ENCODE data around the gene RGS21.

RGS21 gene

GRCh38 chr1:192342842-192343241 lies 26.1 kb downstream of the RGS21 start:
- Histone ChIP-seq H3K27me3 (ENCODE audit: control insufficient read depth, insufficient read depth, low read length) (no peaks in the 10 kb centered on the region), H3K9me3 (ENCODE audit: control insufficient read depth, insufficient read depth, low read depth, low read length) (0 out of 2 replicates have a peak, but pooled peaks cover 4% of the 10 kb centered on the region), H3K4me3 (ENCODE audit: low read depth, low read length) (no peak overlapping the region), H3K4me1 (ENCODE audit: control insufficient read depth, insufficient read depth, low read length) (peaks cover 4% of the 10 kb centered on the region; the same call in 1 of the 2 replicates), H3K27ac (ENCODE audit: low read depth, low read length) (no peak overlapping the region), H3K36me3 (ENCODE audit: control insufficient read depth, insufficient read depth, low read length) (no peaks in the 10 kb centered on the region), H3K9ac (ENCODE audit: low read length) (no peak overlapping the region)

DNA sequence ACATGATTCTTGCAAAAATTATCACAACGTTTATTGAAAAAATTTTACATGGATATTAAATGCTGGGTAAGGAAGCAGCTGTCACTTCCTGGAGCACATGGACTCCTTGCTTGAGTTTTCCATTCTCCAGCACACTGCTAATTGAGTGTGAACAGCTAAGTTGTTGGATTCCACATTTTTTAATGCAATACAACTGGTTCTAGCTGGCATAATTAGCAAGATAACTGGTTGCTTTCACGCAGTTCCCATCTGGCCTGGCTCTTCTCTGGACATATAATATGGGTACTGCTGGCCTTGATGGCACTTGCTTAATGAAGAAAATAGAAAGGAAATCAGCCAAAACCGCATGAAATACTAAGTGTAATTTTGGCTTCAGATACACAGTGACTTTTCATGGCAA lies 26.6 kb downstream of the RGS21 start:
- peaks cover 4% of the 10 kb centered on the region; the same call in 1 of the 2 replicates for H3K4me1 ChIP-seq (ENCODE audit: control insufficient read depth, insufficient read depth, low read length)
- 0 out of 2 replicates have a peak, but pooled peaks cover 4% of the 10 kb centered on the region for H3K9me3 ChIP-seq (ENCODE audit: control insufficient read depth, insufficient read depth, low read depth, low read length)
- H3K4me3 ChIP-seq (ENCODE audit: low read depth, low read length): no peak overlapping the region
- no peak overlapping the region for H3K9ac ChIP-seq (ENCODE audit: low read length)
- H3K36me3 ChIP-seq (ENCODE audit: control insufficient read depth, insufficient read depth, low read length): no peaks in the 10 kb centered on the region
- H3K27ac ChIP-seq (ENCODE audit: low read depth, low read length): no peak overlapping the region
- no peaks in the 10 kb centered on the region for H3K27me3 ChIP-seq (ENCODE audit: control insufficient read depth, insufficient read depth, low read length)

GRCh38 chr1:192349314-192349713 lies 32.5 kb downstream of the RGS21 start:
- Histone ChIP-seq H3K27me3 (ENCODE audit: control insufficient read depth, insufficient read depth, low read length) (no peaks in the 10 kb centered on the region), H3K36me3 (ENCODE audit: control insufficient read depth, insufficient read depth, low read length) (no peaks in the 10 kb centered on the region), H3K9ac (ENCODE audit: low read length) (no peak overlapping the region), H3K9me3 (ENCODE audit: control insufficient read depth, insufficient read depth, low read depth, low read length) (no peaks in the 10 kb centered on the region), H3K4me1 (ENCODE audit: control insufficient read depth, insufficient read depth, low read length) (no peaks in the 10 kb centered on the region), H3K27ac (ENCODE audit: low read depth, low read length) (no peak overlapping the region), H3K4me3 (ENCODE audit: low read depth, low read length) (no peak overlapping the region)

GRCh38 chr1:192350356-192350755 lies 33.6 kb downstream of the RGS21 start:
- no peak overlapping the region for H3K4me3 ChIP-seq (ENCODE audit: low read depth, low read length)
- H3K4me1 ChIP-seq (ENCODE audit: control insufficient read depth, insufficient read depth, low read length): no peaks in the 10 kb centered on the region
- H3K27me3 ChIP-seq (ENCODE audit: control insufficient read depth, insufficient read depth, low read length): no peaks in the 10 kb centered on the region
- no peaks in the 10 kb centered on the region for H3K36me3 ChIP-seq (ENCODE audit: control insufficient read depth, insufficient read depth, low read length)
- H3K9me3 ChIP-seq (ENCODE audit: control insufficient read depth, insufficient read depth, low read depth, low read length): no peaks in the 10 kb centered on the region
- H3K9ac ChIP-seq (ENCODE audit: low read length): no peak overlapping the region
- no peak overlapping the region for H3K27ac ChIP-seq (ENCODE audit: low read depth, low read length)

DNA sequence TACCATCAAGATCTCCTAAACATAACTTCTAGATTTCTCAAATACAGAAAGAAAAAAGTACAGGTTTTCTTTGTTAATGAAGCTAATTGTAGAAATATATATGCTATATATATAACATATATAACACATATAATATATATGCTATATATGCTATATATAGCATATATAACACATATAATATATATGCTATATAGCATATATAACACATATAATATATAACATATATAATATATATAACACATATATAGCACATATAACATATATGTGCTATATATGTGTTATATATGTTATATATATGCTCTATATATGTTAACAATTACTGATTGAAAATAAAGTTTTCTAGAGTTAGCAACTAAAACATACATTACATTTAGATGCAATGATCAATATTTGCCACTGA lies 34.8 kb downstream of the RGS21 start:
- H3K4me1 ChIP-seq (ENCODE audit: control insufficient read depth, insufficient read depth, low read length): no peaks in the 10 kb centered on the region
- H3K9me3 ChIP-seq (ENCODE audit: control insufficient read depth, insufficient read depth, low read depth, low read length): no peaks in the 10 kb centered on the region
- no peak overlapping the region for H3K4me3 ChIP-seq (ENCODE audit: low read depth, low read length)
- no peaks in the 10 kb centered on the region for H3K27me3 ChIP-seq (ENCODE audit: control insufficient read depth, insufficient read depth, low read length)
- H3K36me3 ChIP-seq (ENCODE audit: control insufficient read depth, insufficient read depth, low read length): no peaks in the 10 kb centered on the region
- H3K9ac ChIP-seq (ENCODE audit: low read length): no peak overlapping the region
- no peak overlapping the region for H3K27ac ChIP-seq (ENCODE audit: low read depth, low read length)

DNA sequence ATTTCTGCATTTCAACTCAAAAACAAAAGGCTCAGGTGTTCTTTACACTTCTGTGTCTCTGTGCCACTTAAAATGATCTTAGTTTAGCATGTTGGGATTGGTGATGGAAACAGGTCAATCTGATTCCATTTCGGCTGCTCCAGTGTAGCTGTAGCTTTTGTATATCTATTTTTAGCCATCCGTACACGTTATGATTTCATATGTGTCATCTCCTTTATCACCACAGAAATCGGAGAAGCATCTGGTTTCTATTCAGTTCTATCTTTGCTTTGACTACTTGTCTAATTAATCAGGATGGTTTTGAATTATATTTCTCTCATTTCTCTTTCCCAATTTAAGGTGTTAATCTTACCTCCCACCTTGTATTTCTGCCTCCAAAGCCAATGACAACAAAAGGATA lies 41.1 kb downstream of the RGS21 start:
- Histone ChIP-seq H3K36me3 (ENCODE audit: control insufficient read depth, insufficient read depth, low read length) (no peaks in the 10 kb centered on the region), H3K9me3 (ENCODE audit: control insufficient read depth, insufficient read depth, low read depth, low read length) (no peaks in the 10 kb centered on the region), H3K4me3 (ENCODE audit: low read depth, low read length) (no peak overlapping the region), H3K9ac (ENCODE audit: low read length) (no peak overlapping the region), H3K27me3 (ENCODE audit: control insufficient read depth, insufficient read depth, low read length) (no peaks in the 10 kb centered on the region), H3K27ac (ENCODE audit: low read depth, low read length) (no peak overlapping the region), H3K4me1 (ENCODE audit: control insufficient read depth, insufficient read depth, low read length) (no peaks in the 10 kb centered on the region)

DNA sequence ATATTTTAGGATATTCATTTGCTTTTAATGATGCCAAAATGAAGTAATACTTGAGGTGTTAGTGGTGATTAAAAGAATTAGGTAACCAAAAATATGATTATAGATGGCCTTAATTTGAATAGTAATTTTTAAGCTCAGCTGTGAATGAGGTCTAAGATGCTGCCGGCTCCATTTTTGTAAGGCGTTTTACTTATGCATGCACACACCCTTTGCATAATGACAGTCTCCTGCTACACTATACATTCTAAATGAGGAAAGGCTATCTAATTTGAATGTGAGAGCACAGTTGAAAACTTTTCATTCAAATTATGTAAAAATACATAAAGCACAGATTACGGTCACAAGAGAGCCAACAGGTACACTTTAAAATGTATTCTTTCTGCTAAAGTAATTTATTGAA lies 41.6 kb downstream of the RGS21 start:
- Histone ChIP-seq H3K9me3 (ENCODE audit: control insufficient read depth, insufficient read depth, low read depth, low read length) (no peaks in the 10 kb centered on the region), H3K4me3 (ENCODE audit: low read depth, low read length) (no peak overlapping the region), H3K27ac (ENCODE audit: low read depth, low read length) (no peak overlapping the region), H3K9ac (ENCODE audit: low read length) (no peak overlapping the region), H3K4me1 (ENCODE audit: control insufficient read depth, insufficient read depth, low read length) (no peaks in the 10 kb centered on the region), H3K27me3 (ENCODE audit: control insufficient read depth, insufficient read depth, low read length) (no peaks in the 10 kb centered on the region), H3K36me3 (ENCODE audit: control insufficient read depth, insufficient read depth, low read length) (no peaks in the 10 kb centered on the region)

GRCh38 chr1:192358822-192359221 lies 42.0 kb downstream of the RGS21 start:
- Histone ChIP-seq H3K27me3 (ENCODE audit: control insufficient read depth, insufficient read depth, low read length) (no peaks in the 10 kb centered on the region), H3K4me3 (ENCODE audit: low read depth, low read length) (no peak overlapping the region), H3K36me3 (ENCODE audit: control insufficient read depth, insufficient read depth, low read length) (no peaks in the 10 kb centered on the region), H3K27ac (ENCODE audit: low read depth, low read length) (no peak overlapping the region), H3K9ac (ENCODE audit: low read length) (no peak overlapping the region), H3K4me1 (ENCODE audit: control insufficient read depth, insufficient read depth, low read length) (no peaks in the 10 kb centered on the region), H3K9me3 (ENCODE audit: control insufficient read depth, insufficient read depth, low read depth, low read length) (no peaks in the 10 kb centered on the region)

DNA sequence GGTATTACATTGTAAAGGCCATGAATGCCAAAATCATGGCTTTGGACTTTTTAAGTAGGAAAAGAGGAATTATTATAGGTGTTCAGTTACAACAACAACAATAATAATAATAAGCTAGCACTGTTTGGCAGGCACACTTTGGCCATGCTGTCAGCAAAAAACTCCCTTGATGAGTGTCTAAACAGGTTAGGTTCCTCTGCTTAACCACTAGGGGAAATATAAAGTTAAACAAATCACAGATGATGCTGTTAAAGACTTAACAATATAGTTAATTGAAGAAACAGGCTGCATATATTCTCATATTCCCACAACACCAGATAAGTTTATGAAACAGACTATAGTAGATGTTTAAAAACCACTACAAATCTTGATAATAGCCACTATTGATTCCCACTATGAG lies 46.4 kb downstream of the RGS21 start:
- H3K36me3 ChIP-seq (ENCODE audit: control insufficient read depth, insufficient read depth, low read length): no peaks in the 10 kb centered on the region

GRCh38 chr1:192367436-192367835 lies 50.6 kb downstream of the RGS21 start:
- Histone ChIP-seq H3K9me3 (ENCODE audit: control insufficient read depth, insufficient read depth, low read depth, low read length) (no peaks in the 10 kb centered on the region), H3K27me3 (ENCODE audit: control insufficient read depth, insufficient read depth, low read length) (no peaks in the 10 kb centered on the region), H3K4me1 (ENCODE audit: control insufficient read depth, insufficient read depth, low read length) (no peaks in the 10 kb centered on the region), H3K27ac (ENCODE audit: low read depth, low read length) (no peak overlapping the region), H3K36me3 (ENCODE audit: control insufficient read depth, insufficient read depth, low read length) (no peaks in the 10 kb centered on the region), H3K9ac (ENCODE audit: low read length) (no peak overlapping the region), H3K4me3 (ENCODE audit: low read depth, low read length) (no peak overlapping the region)

More for the DNA sequence above, 46.4 kb downstream of the RGS21 start:
- Histone ChIP-seq H3K27ac (ENCODE audit: low read depth, low read length) (no peak overlapping the region; the same call in 1 of the 2 replicates), H3K4me3 (ENCODE audit: low read depth, low read length) (no peak overlapping the region), H3K9me3 (ENCODE audit: control insufficient read depth, insufficient read depth, low read depth, low read length) (no peaks in the 10 kb centered on the region), H3K27me3 (ENCODE audit: control insufficient read depth, insufficient read depth, low read length) (no peaks in the 10 kb centered on the region), H3K9ac (ENCODE audit: low read length) (no peak overlapping the region), H3K4me1 (ENCODE audit: control insufficient read depth, insufficient read depth, low read length) (no peaks in the 10 kb centered on the region)

- no peaks in the 10 kb centered on the region for H3K27me3 ChIP-seq (ENCODE audit: control insufficient read depth, insufficient read depth, low read length)
- no peak overlapping the region for H3K9ac ChIP-seq (ENCODE audit: low read length)
- no peak overlapping the region for H3K4me3 ChIP-seq (ENCODE audit: low read depth, low read length)
- no peak overlapping the region for H3K27ac ChIP-seq (ENCODE audit: low read depth, low read length)
- no peaks in the 10 kb centered on the region for H3K36me3 ChIP-seq (ENCODE audit: control insufficient read depth, insufficient read depth, low read length)
- H3K9me3 ChIP-seq (ENCODE audit: control insufficient read depth, insufficient read depth, low read depth, low read length): no peaks in the 10 kb centered on the region
- no peaks in the 10 kb centered on the region for H3K4me1 ChIP-seq (ENCODE audit: control insufficient read depth, insufficient read depth, low read length)
These were observed 58.5 kb downstream of the RGS21 start for GRCh38 chr1:192375306-192375705.

- no peaks in the 10 kb centered on the region for H3K9me3 ChIP-seq (ENCODE audit: control insufficient read depth, insufficient read depth, low read depth, low read length)
- no peak overlapping the region for H3K9ac ChIP-seq (ENCODE audit: low read length)
- H3K36me3 ChIP-seq (ENCODE audit: control insufficient read depth, insufficient read depth, low read length): no peaks in the 10 kb centered on the region
- no peaks in the 10 kb centered on the region for H3K27me3 ChIP-seq (ENCODE audit: control insufficient read depth, insufficient read depth, low read length)
- H3K4me1 ChIP-seq (ENCODE audit: control insufficient read depth, insufficient read depth, low read length): no peaks in the 10 kb centered on the region
- H3K27ac ChIP-seq (ENCODE audit: low read depth, low read length): no peak overlapping the region
- no peak overlapping the region for H3K4me3 ChIP-seq (ENCODE audit: low read depth, low read length)
These were observed 59.6 kb downstream of the RGS21 start for GRCh38 chr1:192376374-192376773.

Measured in HUES6 (cell line).